ENCODE measurements around the gene VSTM2L.

The VSTM2L gene

DNA sequence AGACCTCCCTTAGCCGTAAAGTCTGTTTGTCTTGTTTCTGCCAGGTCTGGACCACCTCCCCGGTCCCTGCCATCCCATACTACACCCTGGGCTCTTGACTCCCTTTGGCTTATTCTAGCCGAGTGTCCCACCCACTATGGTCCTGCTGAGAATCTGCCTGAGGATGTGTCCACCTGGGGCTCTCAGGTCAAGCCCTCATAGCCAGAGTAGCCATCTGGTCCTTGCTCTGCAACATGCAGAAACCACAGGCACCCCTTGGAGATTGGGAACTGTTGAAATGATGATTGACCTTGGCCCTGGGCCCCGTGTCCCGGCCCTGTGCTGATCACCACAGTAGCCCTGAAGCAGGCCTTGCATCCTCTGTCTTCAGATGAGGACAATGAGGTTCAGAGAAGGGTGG, 44.0 kb downstream of the VSTM2L start:
- no peak overlapping the region for H3K4me3 ChIP-seq (ENCODE audit: low read depth, low read length)
- TF ChIP-seq, protein P1, sequence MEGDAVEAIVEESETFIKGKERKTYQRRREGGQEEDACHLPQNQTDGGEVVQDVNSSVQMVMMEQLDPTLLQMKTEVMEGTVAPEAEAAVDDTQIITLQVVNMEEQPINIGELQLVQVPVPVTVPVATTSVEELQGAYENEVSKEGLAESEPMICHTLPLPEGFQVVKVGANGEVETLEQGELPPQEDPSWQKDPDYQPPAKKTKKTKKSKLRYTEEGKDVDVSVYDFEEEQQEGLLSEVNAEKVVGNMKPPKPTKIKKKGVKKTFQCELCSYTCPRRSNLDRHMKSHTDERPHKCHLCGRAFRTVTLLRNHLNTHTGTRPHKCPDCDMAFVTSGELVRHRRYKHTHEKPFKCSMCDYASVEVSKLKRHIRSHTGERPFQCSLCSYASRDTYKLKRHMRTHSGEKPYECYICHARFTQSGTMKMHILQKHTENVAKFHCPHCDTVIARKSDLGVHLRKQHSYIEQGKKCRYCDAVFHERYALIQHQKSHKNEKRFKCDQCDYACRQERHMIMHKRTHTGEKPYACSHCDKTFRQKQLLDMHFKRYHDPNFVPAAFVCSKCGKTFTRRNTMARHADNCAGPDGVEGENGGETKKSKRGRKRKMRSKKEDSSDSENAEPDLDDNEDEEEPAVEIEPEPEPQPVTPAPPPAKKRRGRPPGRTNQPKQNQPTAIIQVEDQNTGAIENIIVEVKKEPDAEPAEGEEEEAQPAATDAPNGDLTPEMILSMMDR (IDR thresholded peaks at IDR 0.05; ENCODE audit: borderline replicate concordance, insufficient read depth, low read depth, low read length), result no peak

DNA sequence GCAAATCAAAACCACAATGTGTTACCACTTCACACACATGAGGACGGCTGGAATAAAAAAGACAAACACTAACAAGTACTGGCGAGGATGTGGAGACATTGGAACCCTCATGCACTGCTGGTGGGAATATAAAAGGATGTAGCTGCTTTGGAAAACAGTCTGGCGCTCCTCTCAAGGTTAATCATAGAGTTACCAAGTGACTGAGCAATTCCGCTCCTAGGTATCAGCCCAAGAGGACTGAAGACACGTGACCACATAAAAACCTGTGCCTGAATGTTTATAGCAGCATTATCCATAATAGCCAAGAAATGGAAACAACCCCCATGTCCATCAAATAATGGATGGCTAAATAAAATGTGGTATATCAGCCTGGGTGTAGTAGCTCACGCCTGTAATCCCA, 45.0 kb downstream of the VSTM2L start:
- TF ChIP-seq, protein P1 (IDR thresholded peaks at IDR 0.05; ENCODE audit: borderline replicate concordance, insufficient read depth, low read depth, low read length), result no peak
- H3K4me3 ChIP-seq (ENCODE audit: low read depth, low read length), result no peak overlapping the region

DNA sequence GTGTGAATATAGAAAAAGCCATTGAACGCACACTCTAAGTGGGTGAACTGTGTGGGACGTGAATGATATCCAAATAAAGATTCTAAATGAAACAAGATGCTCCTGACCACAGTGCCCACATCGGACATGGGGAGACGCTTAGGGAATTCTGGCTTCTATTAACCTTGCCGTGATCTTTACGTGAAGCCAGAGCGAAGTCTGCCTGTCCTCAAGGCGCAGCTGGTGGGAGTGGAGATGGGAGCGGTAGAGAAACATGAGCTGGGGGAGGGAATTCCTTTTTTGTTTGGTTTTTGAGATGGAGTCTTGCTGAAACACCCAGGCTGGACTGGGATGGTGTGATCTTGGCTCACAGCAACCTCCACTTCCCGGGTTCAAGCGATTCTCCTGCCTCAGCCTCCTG, 46.0 kb downstream of the VSTM2L start:
- H3K4me3 ChIP-seq (ENCODE audit: low read depth, low read length), result no peak overlapping the region
- TF ChIP-seq, protein P1 (IDR thresholded peaks at IDR 0.05; ENCODE audit: borderline replicate concordance, insufficient read depth, low read depth, low read length), result no peak

- no peak overlapping the region for H3K4me3 ChIP-seq (ENCODE audit: low read depth, low read length)
- TF ChIP-seq, protein P1 (IDR thresholded peaks at IDR 0.05; ENCODE audit: borderline replicate concordance, insufficient read depth, low read depth, low read length), result no peak
Observed at GRCh38 chr20:37954190-37954589, 51.3 kb downstream of the VSTM2L start.

DNA sequence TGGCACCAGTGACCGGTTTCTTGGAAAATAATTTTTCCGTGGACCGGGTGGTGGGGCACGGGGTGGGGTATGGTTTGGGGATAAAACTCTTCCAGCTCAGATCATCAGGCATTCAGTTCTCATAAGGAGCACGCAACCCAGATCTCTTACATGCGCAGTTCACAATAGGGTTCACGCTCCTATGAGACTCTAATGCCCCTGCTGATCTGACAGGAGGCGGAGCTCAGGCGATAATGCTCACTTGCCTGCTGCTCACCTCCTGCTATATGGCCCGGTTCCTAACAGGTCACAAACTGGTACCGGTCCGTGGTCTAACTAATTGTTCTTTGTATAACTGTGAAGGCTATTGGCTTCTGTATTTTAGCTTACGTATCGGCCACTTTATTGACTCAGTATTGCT, 51.7 kb downstream of the VSTM2L start:
- H3K4me3 ChIP-seq (ENCODE audit: low read depth, low read length), result no peak overlapping the region
- TF ChIP-seq, protein P1 (IDR thresholded peaks at IDR 0.05; ENCODE audit: borderline replicate concordance, insufficient read depth, low read depth, low read length), result no peak

- no peak overlapping the region for H3K4me3 ChIP-seq (ENCODE audit: low read depth, low read length)
- TF ChIP-seq, protein P1 (IDR thresholded peaks at IDR 0.05; ENCODE audit: borderline replicate concordance, insufficient read depth, low read depth, low read length), result no peak
Observed at GRCh38 chr20:37955511-37955910, 52.6 kb downstream of the VSTM2L start.

- no peak overlapping the region for H3K4me3 ChIP-seq (ENCODE audit: low read depth, low read length)
- TF ChIP-seq, protein P1 (IDR thresholded peaks at IDR 0.05; ENCODE audit: borderline replicate concordance, insufficient read depth, low read depth, low read length), result no peak
Observed at GRCh38 chr20:37956107-37956585, 53.2 kb downstream of the VSTM2L start.
